ENCODE data around the gene SH2D3A.
A peak's percentile ranks its signal among the peaks of the same experiment; 100 is the strongest.
"Not testable (repeated sequence)": the region's sequence is repeated elsewhere in the genome, so short reads cannot be mapped to it uniquely, and the experiment has no call there.

SH2D3A gene

GRCh38 chr19:6772028-6772865 lies 5.0 kb upstream of the SH2D3A start, which contains the start of gene VAV1 (continued):
- TF ChIP-seq ZNF121 (tag by site-specific recombination; IDR thresholded peaks at IDR 0.05) = no peak
- no peak for TF ChIP-seq ZNF362 (tag by site-specific recombination; IDR thresholded peaks at IDR 0.05)
- TF ChIP-seq WT1 (tag by site-specific recombination; IDR thresholded peaks at IDR 0.05) = no peak
- no peak for TF ChIP-seq KLF9 (tag by site-specific recombination; IDR thresholded peaks at IDR 0.05; ENCODE audit: low read depth)
- TF ChIP-seq HOXA7 (CRISPR knock-in tag; IDR thresholded peaks at IDR 0.05; ENCODE audit: borderline replicate concordance) = no peak
- TF ChIP-seq BCL6B (tag by site-specific recombination; IDR thresholded peaks at IDR 0.05) = no peak

GRCh38 chr19:6771648-6772027 lies 4.4 kb upstream of the SH2D3A start:
- TF ChIP-seq ZNF366 (tag by site-specific recombination; conservative IDR thresholded peaks at IDR 0.05) = peak; percentile 75
- CTCF ChIA-PET = interaction anchor here (0.6 to 1.8 kb wide), 4 partner anchors 34 to 140 kb away, joined by 3 to 9 read pairs (median 4); partner anchors contain the start of gene GPR108
- POLR2A ChIA-PET; H3K9me3 ChIP-seq (ENCODE audit: control insufficient read depth, insufficient read depth, low read depth, low read length); H3K4me3 ChIP-seq (ENCODE audit: low read depth, low read length); H3K4me1 ChIP-seq (ENCODE audit: control insufficient read depth, insufficient read depth, low read length); H3K36me3 ChIP-seq (ENCODE audit: control insufficient read depth in 2 of 2, insufficient read depth in 1 of 2, low read length in 2 of 2); H3K27ac ChIP-seq (ENCODE audit: extremely low read depth, low read depth, low read length): not testable (repeated sequence)

GRCh38 chr19:6769006-6769619 lies 1.9 kb upstream of the SH2D3A start:
- Histone ChIP-seq H3K27ac (ENCODE audit: extremely low read depth, low read depth, low read length) (no peak overlapping the region), H3K36me3 (ENCODE audit: control insufficient read depth in 2 of 2, insufficient read depth in 1 of 2, low read length in 2 of 2) (no peaks in the 10 kb centered on the region), H3K4me3 (ENCODE audit: low read depth, low read length) (no peak overlapping the region), H3K4me1 (ENCODE audit: control insufficient read depth, insufficient read depth, low read length) (no peaks in the 10 kb centered on the region; the same call in 1 of the 2 replicates), H3K9me3 (ENCODE audit: control insufficient read depth, insufficient read depth, low read depth, low read length) (no peaks in the 10 kb centered on the region)
- TF ChIP-seq ZNF654 (tag by site-specific recombination; IDR thresholded peaks at IDR 0.05; ENCODE audit: low read depth) (peak; percentile 67), PATZ1 (tag by site-specific recombination; IDR thresholded peaks at IDR 0.05) (no peak), PRDM10 (tag by site-specific recombination; IDR thresholded peaks at IDR 0.05) (peak; percentile 84), BCL11B (tag by site-specific recombination; IDR thresholded peaks at IDR 0.05; ENCODE audit: low read depth) (0 out of 2 replicates have a peak, but pooled peaks have one; percentile 46)
- ChIA-PET CTCF (interaction anchor here (0.6 to 1.8 kb wide), 11 partner anchors 8 to 139 kb away, joined by 3 to 19 read pairs (median 4); partner anchors contain the start of gene GPR108), POLR2A (interaction anchor here (1.4 kb wide), 1 partner anchor 33 kb away, joined by 4 read pairs; no protein-coding TSS in a partner anchor)

All from HEK293 (cell line).